ENCODE data around the gene PRDX6. TPM values are rescaled to one million over a fixed set of nuclear protein-coding genes. Genes with fewer than 3 reads are reported as not detected.
"Not testable (repeated sequence)": the region's sequence is repeated elsewhere in the genome, so short reads cannot be mapped to it uniquely, and the experiment has no call there.

Gene PRDX6
- total RNA-seq, 2 donors from 2014 or later = 483 to 623 TPM

DNA sequence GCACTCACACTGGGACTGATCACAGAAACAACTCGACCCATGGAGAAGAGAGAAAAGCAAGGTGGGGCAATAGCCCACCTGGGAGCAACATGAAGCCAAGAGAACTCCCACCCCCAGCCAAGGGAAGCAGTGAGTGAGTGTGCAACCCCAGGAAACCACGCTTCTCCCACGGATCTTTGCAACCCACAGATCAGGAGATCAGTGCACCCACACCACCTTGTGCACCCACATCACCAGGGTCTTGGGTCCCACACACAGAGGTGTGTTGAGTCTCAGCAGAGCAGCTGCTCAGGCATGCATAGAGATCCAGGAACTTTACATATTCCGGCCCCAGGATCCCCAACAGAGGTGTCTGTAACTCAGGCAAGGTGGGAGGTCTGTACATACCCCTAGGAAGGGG is 17.2 kb upstream of the PRDX6 start:
- H3K27me3 Mint-ChIP-seq (ENCODE audit: insufficient read depth) = no peaks in the 10 kb centered on the region
- H3K9me3 ChIP-seq (ENCODE audit: control insufficient read depth, low read length) = peaks cover 22% of the 10 kb centered on the region
- no peak overlapping the region for H3K4me3 ChIP-seq (ENCODE audit: low read length)
- 95 to 100% methylated on average over 1 to 4 of the region's 4 CpGs for WGBS, 2 experiments (ENCODE audit: insufficient coverage in 1 of 2, insufficient read length in 1 of 2)
- H3K4me1 ChIP-seq (ENCODE audit: control insufficient read depth, insufficient read depth, low read length) = no peaks in the 10 kb centered on the region
- TF ChIP-seq, protein P1, sequence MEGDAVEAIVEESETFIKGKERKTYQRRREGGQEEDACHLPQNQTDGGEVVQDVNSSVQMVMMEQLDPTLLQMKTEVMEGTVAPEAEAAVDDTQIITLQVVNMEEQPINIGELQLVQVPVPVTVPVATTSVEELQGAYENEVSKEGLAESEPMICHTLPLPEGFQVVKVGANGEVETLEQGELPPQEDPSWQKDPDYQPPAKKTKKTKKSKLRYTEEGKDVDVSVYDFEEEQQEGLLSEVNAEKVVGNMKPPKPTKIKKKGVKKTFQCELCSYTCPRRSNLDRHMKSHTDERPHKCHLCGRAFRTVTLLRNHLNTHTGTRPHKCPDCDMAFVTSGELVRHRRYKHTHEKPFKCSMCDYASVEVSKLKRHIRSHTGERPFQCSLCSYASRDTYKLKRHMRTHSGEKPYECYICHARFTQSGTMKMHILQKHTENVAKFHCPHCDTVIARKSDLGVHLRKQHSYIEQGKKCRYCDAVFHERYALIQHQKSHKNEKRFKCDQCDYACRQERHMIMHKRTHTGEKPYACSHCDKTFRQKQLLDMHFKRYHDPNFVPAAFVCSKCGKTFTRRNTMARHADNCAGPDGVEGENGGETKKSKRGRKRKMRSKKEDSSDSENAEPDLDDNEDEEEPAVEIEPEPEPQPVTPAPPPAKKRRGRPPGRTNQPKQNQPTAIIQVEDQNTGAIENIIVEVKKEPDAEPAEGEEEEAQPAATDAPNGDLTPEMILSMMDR (conservative IDR thresholded peaks at IDR 0.05) = no peak
- no peak overlapping the region for H3K4me3 Mint-ChIP-seq
- DNase-seq = no peak
- H3K27ac Mint-ChIP-seq = no peak overlapping the region
- peaks cover 83% of the 10 kb centered on the region for H3K36me3 Mint-ChIP-seq (ENCODE audit: low read depth)
- H3K9me3 Mint-ChIP-seq = peaks cover 26% of the 10 kb centered on the region
- H3K9ac ChIP-seq (ENCODE audit: extremely low read depth, low read length, poor library complexity, severe bottlenecking) = no peak overlapping the region
- no peaks in the 10 kb centered on the region for H3K4me1 Mint-ChIP-seq
- H3K36me3 ChIP-seq (ENCODE audit: control insufficient read depth, insufficient read depth, low read length) = peaks cover 40% of the 10 kb centered on the region
- no peak overlapping the region for H3K27ac ChIP-seq (ENCODE audit: low read depth, low read length)
- no peaks in the 10 kb centered on the region for H3K27me3 ChIP-seq (ENCODE audit: control insufficient read depth, insufficient read depth, low read length, poor library complexity, severe bottlenecking)

DNA sequence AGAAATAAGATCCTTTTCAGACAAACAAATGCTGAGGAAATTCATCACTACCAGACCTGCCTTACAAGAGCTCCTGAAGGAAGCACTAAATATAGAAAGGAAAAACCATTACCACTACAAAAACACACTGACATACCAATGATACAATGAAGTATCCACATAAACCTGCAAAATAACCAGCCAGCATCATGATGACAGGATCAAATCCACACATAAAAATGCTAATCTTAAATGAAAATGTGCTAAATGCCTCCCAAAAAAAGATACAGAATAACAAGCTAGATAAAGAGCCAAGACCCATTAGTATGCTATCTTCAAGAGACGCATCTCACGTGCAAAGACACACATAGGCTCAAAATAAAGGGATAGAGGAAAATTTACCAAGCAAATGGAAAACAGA is 14.5 kb upstream of the PRDX6 start:
- H3K4me3 Mint-ChIP-seq; H3K27ac Mint-ChIP-seq; H3K9ac ChIP-seq (ENCODE audit: extremely low read depth, low read length, poor library complexity, severe bottlenecking); H3K4me1 ChIP-seq (ENCODE audit: control insufficient read depth, insufficient read depth, low read length); DNase-seq; H3K27ac ChIP-seq (ENCODE audit: low read depth, low read length); H3K4me3 ChIP-seq (ENCODE audit: low read length); H3K27me3 ChIP-seq (ENCODE audit: control insufficient read depth, insufficient read depth, low read length, poor library complexity, severe bottlenecking); H3K4me1 Mint-ChIP-seq; H3K27me3 Mint-ChIP-seq (ENCODE audit: insufficient read depth): not testable (repeated sequence)
- Histone ChIP-seq H3K36me3 (ENCODE audit: control insufficient read depth, insufficient read depth, low read length) (peaks cover 49% of the 10 kb centered on the region), H3K9me3 (ENCODE audit: control insufficient read depth, low read length) (peaks cover 43% of the 10 kb centered on the region)
- 96 to 100% methylated on average over 2 of the region's 2 CpGs for WGBS, 2 experiments (ENCODE audit: insufficient coverage in 1 of 2, insufficient read length in 1 of 2)
- peaks cover 83% of the 10 kb centered on the region for H3K36me3 Mint-ChIP-seq (ENCODE audit: low read depth)
- H3K9me3 Mint-ChIP-seq = peaks cover 51% of the 10 kb centered on the region

DNA sequence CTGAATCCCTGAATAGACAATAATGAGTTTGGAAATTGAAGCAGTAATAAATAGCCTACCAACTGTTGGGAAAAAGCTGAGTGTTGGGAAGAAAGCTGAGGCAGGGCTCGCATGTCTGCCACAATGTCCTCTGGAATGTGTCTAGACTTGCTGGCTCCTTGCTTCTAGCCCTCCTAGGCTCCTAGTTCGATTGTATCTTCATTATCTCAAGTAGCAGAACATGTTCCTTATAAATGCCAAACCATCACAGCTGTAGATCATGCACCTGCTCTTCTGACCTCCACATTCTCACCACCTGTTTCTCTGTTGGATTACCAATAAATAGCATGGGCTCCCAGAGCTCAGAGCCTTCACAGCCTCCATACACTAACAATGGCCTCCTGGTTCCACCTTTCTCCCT is 12.9 kb upstream of the PRDX6 start:
- H3K9me3 Mint-ChIP-seq = peaks cover 64% of the 10 kb centered on the region
- not testable (repeated sequence) for DNase-seq; H3K27me3 Mint-ChIP-seq (ENCODE audit: insufficient read depth); H3K27ac Mint-ChIP-seq; H3K4me1 Mint-ChIP-seq; H3K27me3 ChIP-seq (ENCODE audit: control insufficient read depth, insufficient read depth, low read length, poor library complexity, severe bottlenecking); H3K4me3 Mint-ChIP-seq; H3K9ac ChIP-seq (ENCODE audit: extremely low read depth, low read length, poor library complexity, severe bottlenecking); H3K4me3 ChIP-seq (ENCODE audit: low read length); H3K4me1 ChIP-seq (ENCODE audit: control insufficient read depth, insufficient read depth, low read length); H3K27ac ChIP-seq (ENCODE audit: low read depth, low read length)
- Histone ChIP-seq H3K36me3 (ENCODE audit: control insufficient read depth, insufficient read depth, low read length) (peaks cover 52% of the 10 kb centered on the region), H3K9me3 (ENCODE audit: control insufficient read depth, low read length) (peaks cover 59% of the 10 kb centered on the region)
- H3K36me3 Mint-ChIP-seq (ENCODE audit: low read depth) = peaks cover 88% of the 10 kb centered on the region
- WGBS, 2 experiments (ENCODE audit: insufficient coverage in 1 of 2, insufficient read length in 1 of 2) = 91% methylated on average over 2 of the region's 2 CpGs; no CpG with 5 or more reads in 1 of the 2 experiments

DNA sequence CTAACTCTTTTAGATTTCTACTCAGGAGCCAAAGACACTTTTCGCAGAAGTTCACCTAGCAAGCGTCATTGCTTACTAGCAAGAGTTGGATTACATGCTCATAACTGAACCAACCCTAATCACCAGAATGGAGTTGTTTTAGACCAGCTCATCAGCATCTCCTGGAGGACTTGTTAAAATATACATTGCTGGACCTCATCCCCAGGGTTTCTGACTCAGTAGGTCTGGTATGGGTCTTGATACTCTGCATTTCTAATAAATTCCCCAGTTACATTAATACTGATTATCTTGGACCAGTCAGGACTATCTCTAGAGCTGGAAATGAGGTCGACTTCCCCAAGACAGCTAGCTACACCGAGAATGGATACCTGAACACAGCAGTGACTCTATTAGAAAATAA is 9.7 kb upstream of the PRDX6 start:
- no peak for DNase-seq
- peaks cover 82% of the 10 kb centered on the region for H3K9me3 ChIP-seq (ENCODE audit: control insufficient read depth, low read length)
- Mint-ChIP-seq H3K27me3 (ENCODE audit: insufficient read depth) (no peaks in the 10 kb centered on the region), H3K9me3 (peaks cover 94% of the 10 kb centered on the region), H3K27ac (no peak overlapping the region), H3K4me1 (no peaks in the 10 kb centered on the region), H3K4me3 (no peak overlapping the region), H3K36me3 (ENCODE audit: low read depth) (peaks cover 92% of the 10 kb centered on the region)
- H3K36me3 ChIP-seq (ENCODE audit: control insufficient read depth, insufficient read depth, low read length) = peaks cover 41% of the 10 kb centered on the region
- H3K27me3 ChIP-seq (ENCODE audit: control insufficient read depth, insufficient read depth, low read length, poor library complexity, severe bottlenecking) = no peaks in the 10 kb centered on the region
- H3K4me3 ChIP-seq (ENCODE audit: low read length) = no peak overlapping the region
- 92% methylated on average over 4 of the region's 4 CpGs for WGBS, 2 experiments (ENCODE audit: insufficient coverage in 1 of 2, insufficient read length in 1 of 2)
- H3K4me1 ChIP-seq (ENCODE audit: control insufficient read depth, insufficient read depth, low read length) = no peaks in the 10 kb centered on the region
- H3K27ac ChIP-seq (ENCODE audit: low read depth, low read length) = no peak overlapping the region
- TF ChIP-seq, protein P1 (conservative IDR thresholded peaks at IDR 0.05) = no peak
- no peak overlapping the region for H3K9ac ChIP-seq (ENCODE audit: extremely low read depth, low read length, poor library complexity, severe bottlenecking)

Data from endodermal cell (in vitro differentiated cells).